Urothelium cell line (cell line): Measurements from ENCODE around the gene CDH18.

Experiments
- DNase-seq: peaks from one replicate; pipeline ENCODE4 v3.0.0; 2011; ENCODE audit warnings: low spot score, mixed read lengths
- FAIRE-seq: peaks from 2 replicates; lab custom pipeline; 2011; peaks lifted over from hg19 to GRCh38; lab: Jason Lieb, UNC

CDH18 gene

DNA sequence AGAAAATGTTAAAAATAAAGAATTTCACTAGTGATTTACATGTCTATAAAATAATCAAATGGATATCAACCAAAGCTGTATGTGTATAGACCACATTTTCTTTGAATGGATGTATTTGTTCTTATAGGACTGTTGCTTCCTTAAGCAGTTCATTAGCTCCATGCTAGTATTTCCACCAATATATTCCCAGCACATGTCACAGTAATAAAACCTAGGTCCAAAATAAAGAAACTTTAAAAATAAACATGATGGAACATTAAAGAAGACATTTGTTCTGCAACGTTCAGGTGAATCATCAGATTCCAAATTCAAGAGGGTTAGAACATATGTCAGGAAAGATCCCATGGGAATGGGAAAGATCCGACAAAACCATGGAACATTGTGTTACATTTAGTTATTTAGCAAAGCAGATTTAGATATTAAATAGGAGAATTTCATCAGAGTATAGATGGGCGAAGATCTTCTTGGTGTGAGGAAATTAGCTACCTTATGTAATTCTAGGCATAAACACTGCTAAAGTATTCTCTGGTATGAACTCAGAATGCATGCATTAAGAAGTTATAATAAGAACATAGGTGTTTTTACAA is 490.7 kb downstream of the CDH18 start:
- FAIRE-seq (no peak), DNase-seq (no peak)

GRCh38 chr5:19496056-19496455 is 491.9 kb downstream of the CDH18 start:
- no peak for DNase-seq
- FAIRE-seq, result no peak

GRCh38 chr5:19492861-19493260 is 495.1 kb downstream of the CDH18 start:
- FAIRE-seq, result no peak

DNA sequence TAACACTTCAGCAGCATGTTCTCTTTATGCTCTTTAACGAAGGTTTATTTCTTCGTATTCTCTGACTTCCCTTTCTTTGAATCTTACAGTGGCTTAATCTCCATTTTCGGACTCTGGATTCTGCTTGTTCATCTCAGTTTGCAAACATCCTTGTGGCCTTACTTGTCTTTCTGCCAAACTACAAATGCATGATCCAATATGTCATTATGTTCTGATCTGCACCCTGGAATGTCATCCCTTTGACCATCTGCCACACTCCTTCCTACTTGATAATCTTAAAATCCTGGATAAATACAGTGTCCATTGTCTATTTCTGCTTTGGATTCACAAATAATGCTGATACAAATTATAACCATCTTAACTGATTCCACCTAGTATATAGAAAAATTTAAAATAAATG is 499.2 kb downstream of the CDH18 start:
- DNase-seq, result no peak
- FAIRE-seq, result no peak

More at GRCh38 chr5:19492861-19493260, 495.1 kb downstream of the CDH18 start:
- no peak for DNase-seq

GRCh38 chr5:19487480-19487879 is 500.5 kb downstream of the CDH18 start:
- DNase-seq (no peak), FAIRE-seq (no peak)

GRCh38 chr5:19479562-19479961 is 508.4 kb downstream of the CDH18 start:
- DNase-seq (no peak), FAIRE-seq (no peak)

- DNase-seq (no peak), FAIRE-seq (no peak)
Observed at GRCh38 chr5:19462019-19462418, 526.0 kb downstream of the CDH18 start.

DNA sequence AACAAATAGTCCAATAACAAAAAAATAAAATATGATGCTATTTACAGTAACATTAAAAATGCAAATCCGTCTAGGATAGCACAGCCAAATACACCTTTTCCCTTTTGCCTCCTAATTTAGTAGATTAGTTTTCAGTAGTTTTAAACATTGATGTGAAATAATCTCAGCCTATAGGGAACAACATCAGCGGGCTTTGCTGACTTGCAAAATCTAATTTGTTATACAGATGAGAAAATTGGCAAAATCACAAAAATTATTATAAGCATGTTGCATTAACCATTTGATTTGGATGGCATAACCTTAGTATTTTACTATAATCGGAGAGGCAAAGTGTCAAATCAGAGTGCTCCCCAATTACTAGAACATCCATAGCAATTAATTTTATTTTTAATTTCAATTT is 563.5 kb downstream of the CDH18 start:
- FAIRE-seq (no peak), DNase-seq (no peak)
